Endothelial cell (in vitro differentiated cells): ENCODE measurements around the gene STK32C. TPM values are rescaled to one million over a fixed set of nuclear protein-coding genes. Genes with fewer than 3 reads are reported as not detected.

Experiments
- DNase-seq: peaks from one replicate; pipeline ENCODE4 v3.0.0; 2021; ENCODE audit warnings: low spot score
- H3K27ac Mint-ChIP-seq: one replicate; pipeline ENCODE4 v1.8.0; 2021; ENCODE audit warnings: mixed read lengths, inconsistent platforms; ENCODE audit not compliant: unreplicated experiment
- H3K27me3 Mint-ChIP-seq: one replicate; pipeline ENCODE4 v1.8.0; 2021; ENCODE audit warnings: mild to moderate bottlenecking, moderate library complexity, mixed read lengths, inconsistent platforms; ENCODE audit not compliant: unreplicated experiment
- H3K36me3 Mint-ChIP-seq: one replicate; pipeline ENCODE4 v1.8.0; 2021; ENCODE audit warnings: mild to moderate bottlenecking, low read depth, mixed read lengths, inconsistent platforms; ENCODE audit not compliant: unreplicated experiment
- H3K4me1 Mint-ChIP-seq: one replicate; pipeline ENCODE4 v1.8.0; 2021; ENCODE audit warnings: mild to moderate bottlenecking, mixed read lengths, inconsistent platforms; ENCODE audit not compliant: unreplicated experiment
- H3K4me3 Mint-ChIP-seq: one replicate; pipeline ENCODE4 v1.8.0; 2021; ENCODE audit warnings: mild to moderate bottlenecking, mixed read lengths, inconsistent platforms; ENCODE audit not compliant: unreplicated experiment
- H3K9me3 Mint-ChIP-seq: one replicate; pipeline ENCODE4 v1.8.0; 2021; ENCODE audit warnings: mixed read lengths, inconsistent platforms; ENCODE audit not compliant: unreplicated experiment
- CTCF ChIP-seq: fragments of 200-600 bp; sonication (generic); IDR thresholded peaks from one replicate; pipeline ENCODE4 v1.5.0; 2021; ENCODE audit warnings: antibody characterized with exemption; ENCODE audit not compliant: unreplicated experiment
- total RNA-seq: library from RNA; stranded (reverse); fragmentation: NEBNext Ultra II Directional; extraction: Animal tissue kit (Norgen Biotek cat#: 25700); gene quantifications from one replicate; pipeline ENCODE4 v1.2.1, GENCODE V29; 2021; ENCODE audit not compliant: unreplicated experiment

Gene STK32C
- total RNA-seq, 1 donor from 2014 or later: 12.6 TPM

- peaks cover 8% of the 10 kb centered on the region for H3K27me3 Mint-ChIP-seq
- no peak overlapping the region for H3K27ac Mint-ChIP-seq
- no peaks in the 10 kb centered on the region for H3K9me3 Mint-ChIP-seq
- H3K4me3 Mint-ChIP-seq: peak overlapping the region; percentile 37
- peaks cover 28% of the 10 kb centered on the region for H3K36me3 Mint-ChIP-seq
- H3K4me1 Mint-ChIP-seq: peaks cover 27% of the 10 kb centered on the region
- TF ChIP-seq CTCF: no peak
- no peak for DNase-seq
These were observed 20.4 kb upstream of the STK32C start for GRCh38 chr10:132328106-132328505.

- H3K4me3 Mint-ChIP-seq: no peak overlapping the region
- no peak for DNase-seq
- H3K9me3 Mint-ChIP-seq: no peaks in the 10 kb centered on the region
- H3K4me1 Mint-ChIP-seq: peaks cover 20% of the 10 kb centered on the region
- H3K27ac Mint-ChIP-seq: no peak overlapping the region
- no peak for TF ChIP-seq CTCF
- H3K36me3 Mint-ChIP-seq: peaks cover 25% of the 10 kb centered on the region
- H3K27me3 Mint-ChIP-seq: peaks cover 5% of the 10 kb centered on the region
These were observed 19.2 kb upstream of the STK32C start for GRCh38 chr10:132326925-132327324.

- H3K36me3 Mint-ChIP-seq: peaks cover 25% of the 10 kb centered on the region
- no peaks in the 10 kb centered on the region for H3K9me3 Mint-ChIP-seq
- no peak overlapping the region for H3K4me3 Mint-ChIP-seq
- no peak overlapping the region for H3K27ac Mint-ChIP-seq
- TF ChIP-seq CTCF: no peak
- H3K27me3 Mint-ChIP-seq: peaks cover 5% of the 10 kb centered on the region
- no peak for DNase-seq
- H3K4me1 Mint-ChIP-seq: peaks cover 20% of the 10 kb centered on the region
These were observed 18.7 kb upstream of the STK32C start for GRCh38 chr10:132326344-132326889.

GRCh38 chr10:132324186-132324585 is 16.4 kb upstream of the STK32C start:
- Mint-ChIP-seq H3K4me3 (no peak overlapping the region), H3K27me3 (peaks cover 2% of the 10 kb centered on the region), H3K9me3 (no peaks in the 10 kb centered on the region), H3K36me3 (peaks cover 20% of the 10 kb centered on the region), H3K27ac (no peak overlapping the region), H3K4me1 (peaks cover 5% of the 10 kb centered on the region)
- no peak for TF ChIP-seq CTCF
- no peak for DNase-seq

- DNase-seq: no peak
- Mint-ChIP-seq H3K36me3 (peaks cover 16% of the 10 kb centered on the region), H3K9me3 (no peaks in the 10 kb centered on the region), H3K4me1 (peaks cover 5% of the 10 kb centered on the region), H3K4me3 (no peak overlapping the region), H3K27me3 (peaks cover 2% of the 10 kb centered on the region), H3K27ac (no peak overlapping the region)
- no peak for TF ChIP-seq CTCF
These were observed 14.9 kb upstream of the STK32C start for GRCh38 chr10:132322586-132323048.
